Neural cell (in vitro differentiated cells): ENCODE results near the gene HSBP1L1.

Experiments
- CTCF ChIP-seq: fragments of 450-650 bp; IDR thresholded peaks from 2 replicates; pipeline ENCODE4 v1.5.1; 2014; ENCODE audit warnings: antibody characterized with exemption, mild to moderate bottlenecking, moderate library complexity; ENCODE audit not compliant: poor library complexity, severe bottlenecking
- EZH2 ChIP-seq: fragments of 200-600, 300-800 bp; shearing (Covaris generic), sonication (generic); IDR thresholded peaks from 2 replicates; pipeline ENCODE4 v1.6.1; 2014; ENCODE audit warnings: antibody characterized with exemption, low read length, borderline replicate concordance, mild to moderate bottlenecking; ENCODE audit not compliant: insufficient read depth, poor library complexity, severe bottlenecking
- SMC3 ChIP-seq: fragments of 450-650 bp; conservative IDR thresholded peaks from 2 replicates; pipeline ENCODE4 v1.6.1; 2014; ENCODE audit warnings: antibody characterized with exemption, mild to moderate bottlenecking, moderate library complexity; ENCODE audit not compliant: poor library complexity

GRCh38 chr18:79954791-79955190 lies 9.7 kb upstream of the HSBP1L1 start:
- no peak for TF ChIP-seq EZH2
- no peak for TF ChIP-seq CTCF
- no peak for TF ChIP-seq SMC3
